Trophoblast cell (in vitro differentiated cells and primary cell): ENCODE results near the gene KLK7.

ENCODE experiments used
- DNase-seq, 2 donors: peaks; one replicate each; pipeline ENCODE4 v3.0.0-alpha.2; 2016
- H2AFZ ChIP-seq: 2 replicates; pipeline ENCODE4 v1.6.1; 2013; ENCODE audit warnings: low read length, moderate library complexity, mild to moderate bottlenecking; ENCODE audit not compliant: insufficient read depth, poor library complexity
- H2AK5ac ChIP-seq: 2 replicates; pipeline ENCODE4 v1.6.1; 2013; ENCODE audit warnings: mild to moderate bottlenecking, low read length
- H2BK120ac ChIP-seq: 2 replicates; pipeline ENCODE4 v1.6.1; 2013; ENCODE audit warnings: low read length, mild to moderate bottlenecking, moderate library complexity; ENCODE audit not compliant: insufficient read depth, poor library complexity
- H2BK12ac ChIP-seq: 2 replicates; pipeline ENCODE4 v1.6.1; 2013; ENCODE audit warnings: mild to moderate bottlenecking, low read length, moderate library complexity
- H2BK5ac ChIP-seq: 2 replicates; pipeline ENCODE4 v1.6.1; 2013; ENCODE audit warnings: low read length, low read depth, moderate library complexity, mild to moderate bottlenecking; ENCODE audit not compliant: poor library complexity
- H3K14ac ChIP-seq: 2 replicates; pipeline ENCODE4 v1.6.1; 2013; ENCODE audit warnings: mild to moderate bottlenecking, low read length
- H3K18ac ChIP-seq: 2 replicates; pipeline ENCODE4 v1.6.1; 2013; ENCODE audit warnings: mild to moderate bottlenecking, low read length
- H3K23ac ChIP-seq: 2 replicates; pipeline ENCODE4 v1.6.1; 2013; ENCODE audit warnings: low read length
- H3K27ac ChIP-seq: 2 replicates; pipeline ENCODE4 v1.5.1; 2013; ENCODE audit warnings: low read depth, mild to moderate bottlenecking, inconsistent platforms, low read length, moderate library complexity
- H3K27me3 ChIP-seq: 2 replicates; pipeline ENCODE4 v1.6.1; 2013; ENCODE audit warnings: inconsistent platforms, mild to moderate bottlenecking, low read length, moderate library complexity; ENCODE audit not compliant: insufficient read depth
- H3K36me3 ChIP-seq, 2 experiments: 1 replicate in 1 of 2; 2 replicates in 1 of 2; pipeline ENCODE4 v1.6.1; 2013; ENCODE audit warnings: low read length in 2 of 2, mild to moderate bottlenecking in 2 of 2, moderate library complexity in 1 of 2; ENCODE audit not compliant: insufficient read depth in 2 of 2, control insufficient read depth in 1 of 2
- H3K4ac ChIP-seq: 2 replicates; pipeline ENCODE4 v1.6.1; 2013; ENCODE audit warnings: low read depth, mild to moderate bottlenecking, low read length, moderate library complexity
- H3K4me1 ChIP-seq, 2 experiments: 1 replicate in 1 of 2; 2 replicates in 1 of 2; pipeline ENCODE4 v1.6.1; 2013; ENCODE audit warnings: low read length in 2 of 2, mild to moderate bottlenecking in 2 of 2, moderate library complexity in 1 of 2; ENCODE audit not compliant: insufficient read depth in 2 of 2, control insufficient read depth in 1 of 2
- H3K4me2 ChIP-seq: 2 replicates; pipeline ENCODE4 v1.6.1; 2013; ENCODE audit warnings: inconsistent platforms, mild to moderate bottlenecking, low read length, moderate library complexity
- H3K4me3 ChIP-seq: 2 replicates; pipeline ENCODE4 v1.5.1; 2013; ENCODE audit warnings: mild to moderate bottlenecking, low read depth, low read length, inconsistent platforms
- H3K79me1 ChIP-seq: one replicate; pipeline ENCODE4 v1.6.1; 2013; ENCODE audit warnings: low read length
- H3K79me2 ChIP-seq: 2 replicates; pipeline ENCODE4 v1.6.1; 2013; ENCODE audit warnings: low read length, mild to moderate bottlenecking; ENCODE audit not compliant: control insufficient read depth, insufficient read depth, poor library complexity
- H3K9ac ChIP-seq: 2 replicates; pipeline ENCODE4 v1.6.1; 2013; ENCODE audit warnings: mild to moderate bottlenecking, low read length
- H3K9me3 ChIP-seq: 2 replicates; pipeline ENCODE4 v1.6.1; 2013; ENCODE audit warnings: low read depth, mild to moderate bottlenecking, control low read depth, inconsistent platforms, low read length; ENCODE audit not compliant: insufficient read depth
- H4K12ac ChIP-seq: 2 replicates; pipeline ENCODE4 v1.6.1; 2013; ENCODE audit warnings: low read depth, mild to moderate bottlenecking, low read length, moderate library complexity
- H4K8ac ChIP-seq: 2 replicates; pipeline ENCODE4 v1.6.1; 2013; ENCODE audit warnings: low read depth, mild to moderate bottlenecking, low read length, moderate library complexity
- H4K91ac ChIP-seq: one replicate; pipeline ENCODE4 v1.6.1; 2013; ENCODE audit warnings: low read depth, mild to moderate bottlenecking, low read length, moderate library complexity
- WGBS: extraction: QIAGEN DNeasy Blood & Tissue Kit; methylation state at CpG from one replicate; pipeline ENCODE4 v1.1.7; 2013; ENCODE audit warnings: missing lambda C conversion rate; ENCODE audit not compliant: insufficient read length, insufficient coverage; ENCODE audit errors: extremely low coverage; 5-methylcytosine and 5-hydroxymethylcytosine counted together

The KLK7 gene

GRCh38 chr19:51022526-51022925 lies 38.8 kb upstream of the KLK7 start:
- H3K4me2 ChIP-seq: no peak overlapping the region
- DNase-seq: no peak
- H2BK5ac ChIP-seq: no peak overlapping the region
- H3K9me3 ChIP-seq: no peaks in the 10 kb centered on the region
- H4K12ac ChIP-seq: no peak overlapping the region
- H3K27ac ChIP-seq: no peak overlapping the region
- H3K4ac ChIP-seq: no peak overlapping the region
- no peak overlapping the region for H4K8ac ChIP-seq
- H3K23ac ChIP-seq: no peak overlapping the region
- no peaks in the 10 kb centered on the region for H3K79me1 ChIP-seq
- no peak overlapping the region for H3K9ac ChIP-seq
- no peaks in the 10 kb centered on the region for H3K36me3 ChIP-seq
- no peak overlapping the region for H3K14ac ChIP-seq
- 100% methylated on average over 3 of the region's 14 CpGs for WGBS
- H2BK120ac ChIP-seq: no peak overlapping the region
- H3K18ac ChIP-seq: no peak overlapping the region
- no peak overlapping the region for H3K4me3 ChIP-seq
- H2AK5ac ChIP-seq: no peak overlapping the region
- H3K27me3 ChIP-seq: peaks cover 14% of the 10 kb centered on the region
- H3K79me2 ChIP-seq: no peaks in the 10 kb centered on the region
- no peak overlapping the region for H2BK12ac ChIP-seq
- no peak overlapping the region for H2AFZ ChIP-seq
- peaks cover 0 to 3% of the 10 kb centered on the region in 2 experiments for H3K4me1 ChIP-seq
- no peak overlapping the region for H4K91ac ChIP-seq

- no peak overlapping the region for H3K4me3 ChIP-seq
- H3K79me2 ChIP-seq: no peaks in the 10 kb centered on the region
- H3K79me1 ChIP-seq: no peaks in the 10 kb centered on the region
- H3K9ac ChIP-seq: no peak overlapping the region
- H3K9me3 ChIP-seq: no peaks in the 10 kb centered on the region
- no peak overlapping the region for H2AK5ac ChIP-seq
- WGBS: no CpG with 5 or more reads among the region's 7 CpGs
- no peak overlapping the region for H3K27ac ChIP-seq
- H3K4ac ChIP-seq: no peak overlapping the region
- H2BK120ac ChIP-seq: no peak overlapping the region
- no peak overlapping the region for H3K4me2 ChIP-seq
- no peaks in the 10 kb centered on the region for H3K36me3 ChIP-seq
- no peak overlapping the region for H2BK12ac ChIP-seq
- H3K14ac ChIP-seq: no peak overlapping the region
- DNase-seq: peak; percentile 25 to 47
- no peak overlapping the region for H4K8ac ChIP-seq
- no peak overlapping the region for H4K91ac ChIP-seq
- H3K18ac ChIP-seq: no peak overlapping the region
- peaks cover 7 to 8% of the 10 kb centered on the region in 2 experiments for H3K4me1 ChIP-seq
- no peak overlapping the region for H2AFZ ChIP-seq
- H3K23ac ChIP-seq: no peak overlapping the region
- H2BK5ac ChIP-seq: no peak overlapping the region
- H4K12ac ChIP-seq: no peak overlapping the region
- H3K27me3 ChIP-seq: peaks cover 19% of the 10 kb centered on the region
Observed at GRCh38 chr19:51020988-51021651, 37.4 kb upstream of the KLK7 start.

- no peak within 1 kb of the TSS for H4K12ac ChIP-seq
- H3K14ac ChIP-seq: no peak within 1 kb of the TSS
- no peak within 1 kb of the TSS for H3K27ac ChIP-seq
- H3K4me1 ChIP-seq: peaks cover 7 to 8% of the 10 kb centered on the region in 2 experiments
- no peaks in the 10 kb centered on the region for H3K36me3 ChIP-seq
- peaks cover 19% of the 10 kb centered on the region for H3K27me3 ChIP-seq
- H3K79me1 ChIP-seq: no peaks in the 10 kb centered on the region
- H2AK5ac ChIP-seq: peak within 1 kb of the TSS; percentile 15
- no peak within 1 kb of the TSS for H3K4ac ChIP-seq
- no peaks in the 10 kb centered on the region for H3K9me3 ChIP-seq
- peak within 1 kb of the TSS; percentile 61 for H2AFZ ChIP-seq
- H3K79me2 ChIP-seq: no peaks in the 10 kb centered on the region
- peak within 1 kb of the TSS; percentile 38 for H3K4me3 ChIP-seq
- H3K9ac ChIP-seq: no peak within 1 kb of the TSS
- DNase-seq: no peak
- H4K91ac ChIP-seq: peak within 1 kb of the TSS; percentile 32
- no peak within 1 kb of the TSS for H2BK120ac ChIP-seq
- WGBS: no CpG with 5 or more reads among the region's 14 CpGs
- H3K18ac ChIP-seq: peak within 1 kb of the TSS; percentile 57
- peak within 1 kb of the TSS; percentile 66 for H3K4me2 ChIP-seq
- H3K23ac ChIP-seq: no peak within 1 kb of the TSS
- no peak within 1 kb of the TSS for H4K8ac ChIP-seq
- H2BK5ac ChIP-seq: no peak within 1 kb of the TSS
- H2BK12ac ChIP-seq: peak within 1 kb of the TSS; percentile 42
Observed at GRCh38 chr19:51019544-51019925, 35.8 kb upstream of the KLK7 start, which contains the start of gene KLK10. Gene KLK10 (minus strand): TSS chr19:51019709. CDS start chr19:51019130, 579 bp downstream.

DNA sequence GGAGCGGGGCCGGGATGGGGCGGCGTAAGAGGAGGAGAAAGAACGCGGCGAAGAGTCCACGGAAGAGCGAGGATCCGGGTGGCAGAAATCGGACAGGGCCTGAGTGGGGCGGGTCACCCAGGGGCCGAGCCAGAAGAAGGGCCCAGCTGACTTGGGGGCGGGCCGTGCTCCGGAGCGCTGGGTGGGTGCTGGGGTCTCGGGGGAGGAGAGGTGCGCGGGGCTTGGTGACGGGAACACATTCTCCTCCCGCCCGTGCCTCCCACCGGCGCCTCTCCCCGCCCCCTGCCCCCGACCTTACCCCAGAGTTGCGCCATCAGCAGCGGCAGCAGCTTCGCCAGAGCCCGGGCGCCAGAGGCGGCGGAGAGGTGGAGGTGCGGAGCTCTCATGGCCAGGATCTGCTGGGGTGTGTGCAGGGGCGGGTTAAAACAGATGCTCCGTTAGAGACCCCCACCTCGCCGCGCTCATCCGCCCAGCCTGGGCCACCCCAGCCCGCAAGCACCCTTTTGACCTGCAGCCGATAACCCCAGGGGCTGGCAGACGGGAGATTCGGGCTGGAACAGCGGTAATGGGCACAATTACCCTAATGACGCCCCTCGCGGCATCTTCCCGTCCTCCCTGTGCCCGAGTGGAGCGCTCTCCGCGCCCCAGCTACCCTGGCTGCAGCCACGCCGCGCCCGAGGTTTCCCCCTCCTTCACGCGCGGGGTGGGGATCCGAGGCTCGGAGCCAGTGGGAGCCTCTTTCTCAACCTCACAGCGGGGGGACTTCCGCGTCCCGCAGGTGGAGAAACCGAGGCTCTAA lies 35.2 kb upstream of the KLK7 start:
- peak overlapping the region; percentile 61 for H2AFZ ChIP-seq
- no peaks in the 10 kb centered on the region for H3K36me3 ChIP-seq
- peak overlapping the region; percentile 42 for H2BK12ac ChIP-seq
- no peak overlapping the region for H3K9ac ChIP-seq
- no CpG with 5 or more reads among the region's 68 CpGs for WGBS
- H3K23ac ChIP-seq: no peak overlapping the region
- no peak overlapping the region for H2BK120ac ChIP-seq
- no peaks in the 10 kb centered on the region for H3K79me2 ChIP-seq
- peak overlapping the region; percentile 32 for H4K91ac ChIP-seq
- no peak overlapping the region for H2BK5ac ChIP-seq
- peak overlapping the region; percentile 66 for H3K4me2 ChIP-seq
- no peak overlapping the region for H3K27ac ChIP-seq
- H4K8ac ChIP-seq: no peak overlapping the region
- H3K18ac ChIP-seq: peak overlapping the region; percentile 57
- H3K9me3 ChIP-seq: no peaks in the 10 kb centered on the region
- H2AK5ac ChIP-seq: no peak overlapping the region
- H3K14ac ChIP-seq: no peak overlapping the region
- H3K4me3 ChIP-seq: peak overlapping the region; percentile 38
- peaks cover 19% of the 10 kb centered on the region for H3K27me3 ChIP-seq
- H3K4me1 ChIP-seq: peaks cover 7 to 8% of the 10 kb centered on the region in 2 experiments
- no peak for DNase-seq
- no peak overlapping the region for H3K4ac ChIP-seq
- no peak overlapping the region for H4K12ac ChIP-seq
- no peaks in the 10 kb centered on the region for H3K79me1 ChIP-seq
